ENCODE data around the gene RFX7.

DNA sequence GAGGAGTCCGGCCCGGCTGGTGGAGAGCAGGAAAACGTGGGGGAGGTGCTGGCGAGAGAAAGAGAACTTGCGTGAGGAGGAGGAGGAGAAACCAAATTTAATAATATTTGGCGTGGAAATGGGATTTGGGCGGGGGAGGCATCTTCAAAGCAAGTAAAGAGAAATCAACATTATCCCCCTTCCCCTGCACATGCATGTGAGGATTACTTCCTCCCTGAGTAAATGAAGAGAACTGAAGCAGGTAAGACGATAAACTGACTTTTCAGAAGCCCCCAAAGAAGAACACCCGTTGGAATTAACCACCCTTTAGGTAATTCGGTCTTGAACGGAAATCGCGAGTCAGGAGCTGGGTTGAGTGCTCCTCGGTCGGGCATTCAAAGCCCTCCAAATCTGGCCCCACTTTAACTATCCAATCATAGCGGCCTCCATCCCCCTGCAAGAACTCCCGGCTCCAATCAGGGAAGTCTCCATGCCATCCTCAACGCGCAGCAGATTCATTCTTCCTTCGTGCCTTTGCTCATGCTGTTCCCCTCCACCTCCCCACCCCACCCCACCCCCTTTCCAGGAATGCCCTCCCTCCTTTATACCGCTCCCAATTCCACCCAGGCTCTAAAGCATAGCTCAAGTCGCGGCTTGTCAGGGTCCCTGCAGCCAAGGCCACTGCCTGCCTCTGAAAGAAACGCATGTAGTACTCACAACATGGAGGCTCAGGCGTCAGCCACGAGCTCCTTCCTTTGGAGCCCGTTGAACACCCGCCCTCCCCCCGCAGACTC lies 545 bp upstream of the RFX7 start:
- TF ChIP-seq, protein P1, sequence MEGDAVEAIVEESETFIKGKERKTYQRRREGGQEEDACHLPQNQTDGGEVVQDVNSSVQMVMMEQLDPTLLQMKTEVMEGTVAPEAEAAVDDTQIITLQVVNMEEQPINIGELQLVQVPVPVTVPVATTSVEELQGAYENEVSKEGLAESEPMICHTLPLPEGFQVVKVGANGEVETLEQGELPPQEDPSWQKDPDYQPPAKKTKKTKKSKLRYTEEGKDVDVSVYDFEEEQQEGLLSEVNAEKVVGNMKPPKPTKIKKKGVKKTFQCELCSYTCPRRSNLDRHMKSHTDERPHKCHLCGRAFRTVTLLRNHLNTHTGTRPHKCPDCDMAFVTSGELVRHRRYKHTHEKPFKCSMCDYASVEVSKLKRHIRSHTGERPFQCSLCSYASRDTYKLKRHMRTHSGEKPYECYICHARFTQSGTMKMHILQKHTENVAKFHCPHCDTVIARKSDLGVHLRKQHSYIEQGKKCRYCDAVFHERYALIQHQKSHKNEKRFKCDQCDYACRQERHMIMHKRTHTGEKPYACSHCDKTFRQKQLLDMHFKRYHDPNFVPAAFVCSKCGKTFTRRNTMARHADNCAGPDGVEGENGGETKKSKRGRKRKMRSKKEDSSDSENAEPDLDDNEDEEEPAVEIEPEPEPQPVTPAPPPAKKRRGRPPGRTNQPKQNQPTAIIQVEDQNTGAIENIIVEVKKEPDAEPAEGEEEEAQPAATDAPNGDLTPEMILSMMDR (conservative IDR thresholded peaks at IDR 0.05; ENCODE audit: low read depth, low read length): no peak
- TF ChIP-seq CEBPB (IDR thresholded peaks at IDR 0.05; ENCODE audit: low read depth, low read length) (no peak), RCOR1 (IDR thresholded peaks at IDR 0.05; ENCODE audit: insufficient replicate concordance, low read length) (no peak), POLR2A (IDR thresholded peaks at IDR 0.05; ENCODE audit: low read depth, low read length) (no peak), RAD21 (IDR thresholded peaks at IDR 0.05; ENCODE audit: low read length) (no peak), SMC3 (IDR thresholded peaks at IDR 0.05; ENCODE audit: low read depth, low read length) (no peak), MAZ (IDR thresholded peaks at IDR 0.05; ENCODE audit: borderline replicate concordance, low read depth, low read length) (no peak; the same call in 1 of the 2 replicates), USF2 (IDR thresholded peaks at IDR 0.05; ENCODE audit: low read depth, low read length) (no peak), CHD1 (IDR thresholded peaks at IDR 0.05; ENCODE audit: low read depth, low read length) (no peak), BHLHE40 (IDR thresholded peaks at IDR 0.05; ENCODE audit: low read depth, low read length) (no peak), RFX5 (IDR thresholded peaks at IDR 0.05; ENCODE audit: low read depth, low read length) (no peak), MAFK (IDR thresholded peaks at IDR 0.05; ENCODE audit: low read depth, low read length) (no peak)
